ENCODE measurements around the gene SHROOM2.

Gene SHROOM2

DNA sequence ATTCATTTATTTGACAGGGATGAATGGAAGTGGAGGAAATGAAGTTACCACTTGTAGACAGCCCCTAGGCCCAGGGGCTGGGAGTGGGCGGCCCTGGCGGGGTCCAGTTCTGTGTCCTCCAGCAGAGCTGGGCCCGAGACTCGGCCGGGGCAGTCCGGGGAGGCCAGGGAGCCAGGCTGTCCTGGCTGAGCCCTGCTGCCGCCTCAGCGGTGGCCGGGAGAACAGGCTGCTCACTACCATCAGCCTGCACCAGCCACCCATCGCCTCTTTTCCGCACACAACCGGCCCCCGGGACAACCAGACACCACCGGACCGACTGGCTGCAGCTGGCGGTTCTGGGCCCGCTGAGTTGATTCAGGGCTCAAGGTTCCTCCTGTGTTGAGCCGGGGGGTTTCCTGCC is 206.5 kb downstream of the SHROOM2 start:
- H3K4me3 ChIP-seq (ENCODE audit: low read depth, low read length) = no peak overlapping the region
- no peak for TF ChIP-seq CTCF (IDR thresholded peaks at IDR 0.05; ENCODE audit: control insufficient read depth, extremely low read depth, insufficient read depth)
- no peak for DNase-seq (ENCODE audit: low read depth)

DNA sequence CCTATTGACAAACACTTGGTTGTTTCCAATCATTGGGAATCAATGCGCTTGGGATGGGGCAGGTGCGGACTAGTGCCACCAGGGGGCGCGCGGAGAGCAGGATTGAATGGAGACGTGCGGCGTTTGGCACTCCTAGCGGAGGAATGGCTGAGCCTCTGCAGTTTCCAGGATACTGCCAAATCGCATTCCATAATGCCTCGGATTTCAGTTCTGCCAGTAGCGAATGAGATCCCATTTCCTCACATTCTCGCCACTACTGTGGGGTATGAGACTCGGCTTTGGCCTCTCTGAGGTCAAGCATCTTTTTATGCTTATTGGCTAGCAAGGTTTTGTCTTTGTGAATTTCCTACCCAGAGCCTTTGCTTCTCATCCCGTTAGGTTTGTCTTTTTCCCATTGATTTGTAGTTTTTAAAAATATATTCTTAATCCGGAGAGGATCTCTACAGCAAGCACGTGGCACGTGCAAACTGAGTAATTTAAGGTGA is 209.7 kb downstream of the SHROOM2 start:
- TF ChIP-seq CTCF (IDR thresholded peaks at IDR 0.05; ENCODE audit: control insufficient read depth, extremely low read depth, insufficient read depth) = peak; percentile 78
- DNase-seq (ENCODE audit: low read depth) = no peak
- no peak overlapping the region for H3K4me3 ChIP-seq (ENCODE audit: low read depth, low read length)

- H3K4me3 ChIP-seq (ENCODE audit: low read depth, low read length) = no peak overlapping the region
- no peak for DNase-seq (ENCODE audit: low read depth)
- no peak for TF ChIP-seq CTCF (IDR thresholded peaks at IDR 0.05; ENCODE audit: control insufficient read depth, extremely low read depth, insufficient read depth)
Observed at GRCh38 chrX:9997041-9997440, 210.8 kb downstream of the SHROOM2 start.

DNA sequence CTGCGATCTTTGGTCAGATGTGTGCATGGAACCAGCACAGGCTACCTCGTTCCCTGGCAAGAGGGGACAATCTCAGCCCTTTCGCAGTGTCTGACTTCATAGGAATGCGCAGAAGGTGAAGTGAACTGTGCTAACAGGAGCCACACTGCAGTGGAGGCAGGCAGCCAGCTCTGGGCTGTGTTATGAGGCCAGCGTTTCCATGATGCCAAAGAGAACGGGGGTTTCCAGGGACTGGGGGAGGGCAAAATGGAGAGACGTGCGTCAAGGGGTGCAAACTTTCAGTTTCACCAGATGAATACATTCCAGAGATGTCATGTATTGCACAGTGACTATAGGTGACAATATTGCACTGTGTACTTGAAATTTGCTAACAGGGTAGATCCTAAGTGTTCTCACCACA is 211.3 kb downstream of the SHROOM2 start:
- DNase-seq (ENCODE audit: low read depth) = no peak
- H3K4me3 ChIP-seq (ENCODE audit: low read depth, low read length) = no peak overlapping the region

More for the DNA sequence above, 211.3 kb downstream of the SHROOM2 start:
- TF ChIP-seq CTCF (IDR thresholded peaks at IDR 0.05; ENCODE audit: control insufficient read depth, extremely low read depth, insufficient read depth) = no peak

Measured in LNCaP clone FGC (cell line).